ACC112 (cell line): ENCODE results near the gene CMTM7.

Experiments used
- H2AFZ ChIP-seq: fragments of 200-600 bp; sonication (generic); one replicate; pipeline ENCODE4 v1.6.0; 2017; ENCODE audit warnings: antibody characterized with exemption, low read length; ENCODE audit not compliant: unreplicated experiment
- H3K27ac ChIP-seq: fragments of 200-600 bp; sonication (generic); 2 replicates; pipeline ENCODE4 v1.5.1; 2014; ENCODE audit warnings: low read depth, mild to moderate bottlenecking, antibody characterized with exemption, low read length, moderate library complexity
- H3K27me3 ChIP-seq: fragments of 200-600 bp; sonication (generic); 2 replicates; pipeline ENCODE4 v1.6.1; 2014; ENCODE audit warnings: mild to moderate bottlenecking, antibody characterized with exemption, low read length, moderate library complexity, mixed read lengths; ENCODE audit not compliant: insufficient read depth
- H3K36me3 ChIP-seq: fragments of 200-600 bp; sonication (generic); 2 replicates; pipeline ENCODE4 v1.6.1; 2016; ENCODE audit warnings: mild to moderate bottlenecking, antibody characterized with exemption, low read length, moderate library complexity, mixed read lengths; ENCODE audit not compliant: insufficient read depth
- H3K4me1 ChIP-seq: fragments of 200-600 bp; sonication (generic); one replicate; pipeline ENCODE4 v1.6.1; 2016; ENCODE audit warnings: low read length, mixed read lengths; ENCODE audit not compliant: insufficient read depth, unreplicated experiment, control insufficient read depth
- H3K4me3 ChIP-seq: fragments of 200-600 bp; sonication (generic); 2 replicates; pipeline ENCODE4 v1.5.1; 2014; ENCODE audit warnings: mild to moderate bottlenecking, low read depth, low read length
- H3K79me2 ChIP-seq: fragments of 200-600 bp; sonication (generic); one replicate; pipeline ENCODE4 v1.6.0; 2016; ENCODE audit warnings: low read length; ENCODE audit not compliant: control insufficient read depth, unreplicated experiment, insufficient read depth

Gene CMTM7

DNA sequence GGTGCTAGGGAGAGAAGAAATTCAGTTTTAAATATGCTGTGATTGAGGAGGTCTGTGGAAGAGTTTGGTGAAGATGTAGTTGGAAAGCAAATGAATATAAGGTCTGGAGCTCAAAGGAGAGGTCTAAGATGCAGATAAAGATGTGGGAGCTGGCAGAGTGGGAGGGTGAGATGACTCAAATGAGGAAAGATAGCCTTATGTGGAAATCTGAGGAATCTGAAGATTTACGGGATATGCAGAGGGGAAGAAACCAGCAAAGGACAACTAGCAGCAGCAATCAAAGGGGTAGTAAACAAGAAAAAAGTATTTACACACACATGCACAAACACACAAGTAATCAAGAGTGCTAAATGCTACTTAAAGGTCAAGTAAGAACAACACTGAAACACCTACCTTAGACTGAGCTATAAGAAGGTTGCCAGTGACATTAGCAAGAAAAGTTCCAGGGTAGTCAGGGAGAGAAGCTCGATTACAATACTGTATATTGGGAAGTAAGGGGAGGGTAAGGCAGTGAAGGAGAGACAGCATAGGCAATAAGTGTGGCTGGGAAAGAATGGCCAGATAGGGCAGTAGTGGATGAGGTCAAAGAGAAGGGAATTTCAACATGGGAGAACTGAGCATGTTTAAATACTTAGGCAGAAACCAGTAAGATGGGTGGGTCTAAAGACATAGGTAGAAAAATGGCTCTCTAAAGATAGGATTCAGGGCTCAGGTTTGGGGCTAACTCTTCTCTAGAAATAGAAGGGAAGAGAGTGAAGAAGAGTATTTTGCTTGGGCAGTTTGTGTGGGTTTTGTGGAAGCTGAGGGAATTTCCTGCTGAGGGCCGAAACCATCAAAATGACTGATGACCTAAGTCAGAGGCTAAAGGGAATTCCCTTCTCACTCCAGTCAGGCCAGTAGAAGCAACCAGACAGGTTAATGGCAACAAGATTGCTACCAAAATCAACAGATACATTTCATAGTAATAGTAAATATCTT lies 102.1 kb downstream of the CMTM7 start:
- Histone ChIP-seq H3K27me3 (no peaks in the 10 kb centered on the region), H2AFZ (no peak overlapping the region), H3K4me3 (no peak overlapping the region), H3K27ac (no peak overlapping the region), H3K36me3 (no peaks in the 10 kb centered on the region), H3K79me2 (peaks cover 43% of the 10 kb centered on the region), H3K4me1 (peaks cover 22% of the 10 kb centered on the region)

DNA sequence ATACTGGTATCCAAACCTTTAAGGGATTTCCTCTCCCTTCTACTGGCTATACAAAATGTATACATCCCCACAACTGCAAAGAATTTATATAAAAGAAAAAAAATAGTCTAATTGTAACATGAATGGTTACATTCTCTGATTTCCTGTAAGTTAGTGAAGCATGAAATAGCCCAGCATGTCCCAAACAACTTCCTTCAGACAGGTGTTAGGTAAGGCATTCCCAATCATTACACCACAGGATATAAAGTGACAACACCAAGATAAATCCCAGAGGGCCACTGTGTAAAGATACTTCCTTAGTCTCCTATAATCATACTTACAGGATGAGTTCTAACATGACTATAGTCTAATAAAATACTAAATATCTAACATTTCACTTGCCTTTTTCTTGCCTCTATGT lies 103.4 kb downstream of the CMTM7 start:
- Histone ChIP-seq H2AFZ (no peak overlapping the region), H3K79me2 (peaks cover 52% of the 10 kb centered on the region), H3K4me3 (no peak overlapping the region), H3K36me3 (no peaks in the 10 kb centered on the region), H3K27me3 (no peaks in the 10 kb centered on the region), H3K4me1 (peaks cover 22% of the 10 kb centered on the region), H3K27ac (no peak overlapping the region)

DNA sequence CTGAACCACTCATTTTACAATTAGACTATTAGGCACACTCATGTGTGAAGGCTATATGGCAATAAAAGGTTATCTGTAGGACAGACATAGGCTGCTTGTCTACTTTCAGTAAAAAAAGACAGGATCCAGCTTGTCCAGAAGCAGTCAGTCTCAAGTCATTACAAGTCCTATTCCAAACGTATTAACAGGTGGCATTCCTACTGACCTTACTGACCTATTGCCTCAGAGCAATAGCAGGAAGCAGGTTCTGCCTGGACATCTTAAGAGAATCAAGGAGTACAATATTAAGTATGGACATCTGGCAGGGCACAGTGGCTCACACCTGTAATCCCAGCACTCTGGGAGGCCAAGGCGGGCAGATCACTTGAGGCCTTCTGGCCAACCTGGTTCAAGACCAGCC lies 104.0 kb downstream of the CMTM7 start:
- no peak overlapping the region for H3K4me3 ChIP-seq
- H3K27me3 ChIP-seq, result no peaks in the 10 kb centered on the region
- peaks cover 57% of the 10 kb centered on the region for H3K79me2 ChIP-seq
- H3K27ac ChIP-seq, result no peak overlapping the region
- H2AFZ ChIP-seq, result no peak overlapping the region
- peaks cover 27% of the 10 kb centered on the region for H3K4me1 ChIP-seq
- H3K36me3 ChIP-seq, result no peaks in the 10 kb centered on the region

DNA sequence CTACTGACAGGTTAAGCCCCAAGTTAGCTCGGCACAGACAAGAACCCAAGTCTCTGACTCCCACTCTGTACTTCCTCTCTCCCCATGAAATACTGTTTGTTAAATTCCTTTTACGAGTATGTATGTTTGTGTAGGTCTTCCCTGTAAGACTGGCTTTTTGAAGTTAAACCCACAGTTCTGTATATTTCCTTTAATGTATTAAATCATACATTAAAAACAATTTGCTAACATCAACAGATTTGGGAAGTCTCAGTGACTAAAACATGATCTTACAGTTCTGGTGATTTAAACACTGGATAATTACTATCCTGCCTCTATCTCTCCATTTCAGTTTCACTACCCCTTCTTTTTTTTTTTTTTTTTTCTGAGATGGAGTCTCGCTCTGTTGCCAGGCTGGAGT lies 106.6 kb downstream of the CMTM7 start:
- Histone ChIP-seq H3K27me3 (no peaks in the 10 kb centered on the region), H3K27ac (no peak overlapping the region), H3K4me3 (no peak overlapping the region), H3K36me3 (no peaks in the 10 kb centered on the region), H2AFZ (no peak overlapping the region), H3K79me2 (peaks cover 62% of the 10 kb centered on the region), H3K4me1 (peaks cover 23% of the 10 kb centered on the region)

DNA sequence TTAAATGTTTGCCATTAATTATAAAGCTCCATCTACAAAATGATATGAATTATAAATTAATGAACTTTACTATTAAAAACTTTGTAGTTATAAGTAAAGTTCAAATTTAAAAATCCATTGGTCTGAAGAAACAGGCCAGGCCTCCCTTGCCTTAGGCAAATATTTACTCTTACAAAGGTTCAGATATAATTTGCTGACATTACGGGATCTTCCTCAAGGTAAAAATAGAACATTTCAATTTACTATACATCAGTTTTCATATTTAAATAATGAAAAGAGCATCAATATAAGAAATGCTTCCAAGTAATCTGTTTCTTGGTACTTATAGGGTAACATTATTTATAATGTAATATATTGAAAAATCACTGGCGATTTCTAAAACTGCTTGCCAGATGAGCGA lies 107.3 kb downstream of the CMTM7 start:
- H3K27me3 ChIP-seq, result no peaks in the 10 kb centered on the region
- H3K4me1 ChIP-seq, result peaks cover 15% of the 10 kb centered on the region
- H3K27ac ChIP-seq, result no peak overlapping the region
- no peak overlapping the region for H2AFZ ChIP-seq
- H3K36me3 ChIP-seq, result no peaks in the 10 kb centered on the region
- H3K79me2 ChIP-seq, result peaks cover 54% of the 10 kb centered on the region
- H3K4me3 ChIP-seq, result no peak overlapping the region

DNA sequence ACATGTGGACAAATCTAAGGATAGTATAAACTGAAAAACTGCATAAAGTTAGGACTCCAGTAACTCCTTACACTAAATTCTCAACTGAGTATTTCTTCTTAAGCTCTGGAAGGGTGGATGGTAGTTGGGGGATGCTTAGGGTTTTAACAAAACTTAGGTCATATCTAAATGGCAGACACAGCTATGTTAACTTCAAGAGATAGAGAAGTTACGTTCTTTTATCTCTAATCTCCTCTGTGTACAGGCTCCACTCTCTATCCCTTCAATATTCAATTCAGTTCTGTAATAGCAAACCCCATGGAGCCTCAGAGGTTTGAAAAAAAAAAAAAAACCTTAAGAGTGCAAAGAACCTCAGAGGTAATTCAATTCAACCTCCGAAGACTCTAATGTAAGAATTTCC lies 107.9 kb downstream of the CMTM7 start:
- H2AFZ ChIP-seq, result no peak overlapping the region
- no peak overlapping the region for H3K4me3 ChIP-seq
- H3K27me3 ChIP-seq, result no peaks in the 10 kb centered on the region
- peaks cover 48% of the 10 kb centered on the region for H3K79me2 ChIP-seq
- peaks cover 9% of the 10 kb centered on the region for H3K4me1 ChIP-seq
- H3K27ac ChIP-seq, result no peak overlapping the region
- no peaks in the 10 kb centered on the region for H3K36me3 ChIP-seq

DNA sequence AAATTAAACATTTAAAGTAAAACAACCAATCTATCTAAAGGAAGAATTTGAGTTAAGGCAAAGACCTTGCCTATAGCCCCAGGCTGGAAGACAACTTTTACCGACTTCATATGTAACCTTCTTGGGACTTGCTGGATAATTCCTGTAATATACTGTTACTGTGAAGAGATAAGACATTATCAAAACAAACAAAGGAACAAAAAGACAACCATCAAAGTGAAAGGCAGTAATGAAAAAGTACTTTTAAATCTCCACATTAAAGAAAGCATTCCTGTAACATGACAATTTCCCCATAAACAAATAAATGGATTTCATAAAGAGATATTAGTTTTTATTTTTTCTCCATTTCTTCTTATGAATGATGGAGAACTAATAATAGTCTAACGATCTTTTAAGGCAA lies 108.6 kb downstream of the CMTM7 start:
- no peak overlapping the region for H3K27ac ChIP-seq
- peaks cover 47% of the 10 kb centered on the region for H3K79me2 ChIP-seq
- H2AFZ ChIP-seq, result no peak overlapping the region
- H3K36me3 ChIP-seq, result no peaks in the 10 kb centered on the region
- H3K27me3 ChIP-seq, result no peaks in the 10 kb centered on the region
- H3K4me3 ChIP-seq, result no peak overlapping the region
- peaks cover 8% of the 10 kb centered on the region for H3K4me1 ChIP-seq

DNA sequence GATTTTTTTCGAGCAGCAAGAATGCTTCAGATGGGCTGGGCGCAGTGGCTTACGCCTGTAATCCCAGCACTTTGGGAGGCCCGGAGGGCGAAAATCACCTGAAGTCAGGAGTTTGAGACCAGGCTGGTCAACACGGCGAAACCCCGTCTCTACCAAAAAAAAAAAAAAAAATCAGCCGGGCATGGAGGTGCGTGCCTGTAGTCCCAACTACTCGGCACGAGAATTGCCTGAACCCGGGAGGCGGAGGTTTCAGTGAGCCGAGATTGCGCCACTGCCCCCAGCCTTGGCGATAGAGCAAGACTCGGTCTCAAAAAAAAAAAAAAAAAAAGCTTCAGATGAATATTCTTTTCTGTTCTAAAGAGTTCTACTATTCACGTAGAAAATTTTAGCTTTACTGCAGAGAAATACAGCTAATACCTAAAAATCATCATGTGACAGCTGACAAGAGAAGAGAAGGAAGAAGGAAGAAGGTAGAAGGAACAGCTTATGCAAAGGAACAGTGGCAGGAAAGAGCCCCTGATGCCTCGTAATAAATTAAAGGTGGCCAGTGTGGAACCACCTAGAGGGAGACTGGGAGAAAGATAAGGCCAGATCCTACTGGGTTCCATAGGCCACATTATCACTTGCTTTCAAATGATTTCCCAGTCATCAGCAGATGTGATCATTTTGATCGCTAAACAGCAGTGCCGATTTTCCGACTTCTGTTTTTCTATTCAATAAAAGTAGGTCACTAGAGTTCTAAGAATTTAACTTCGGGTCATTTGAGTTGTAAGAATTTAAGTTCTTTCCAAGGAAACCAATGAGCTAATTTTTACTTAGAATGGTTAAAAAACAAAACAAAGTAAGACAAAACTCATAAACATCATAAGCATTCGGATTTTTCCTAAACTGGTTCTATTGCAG lies 109.5 kb downstream of the CMTM7 start:
- Histone ChIP-seq H3K4me3 (peak overlapping the region; percentile 90), H3K27ac (peak overlapping the region; percentile 85; the same call in 1 of the 2 replicates), H3K36me3 (no peaks in the 10 kb centered on the region), H3K4me1 (peaks cover 8% of the 10 kb centered on the region), H3K27me3 (no peaks in the 10 kb centered on the region), H3K79me2 (peaks cover 42% of the 10 kb centered on the region), H2AFZ (no peak overlapping the region)

DNA sequence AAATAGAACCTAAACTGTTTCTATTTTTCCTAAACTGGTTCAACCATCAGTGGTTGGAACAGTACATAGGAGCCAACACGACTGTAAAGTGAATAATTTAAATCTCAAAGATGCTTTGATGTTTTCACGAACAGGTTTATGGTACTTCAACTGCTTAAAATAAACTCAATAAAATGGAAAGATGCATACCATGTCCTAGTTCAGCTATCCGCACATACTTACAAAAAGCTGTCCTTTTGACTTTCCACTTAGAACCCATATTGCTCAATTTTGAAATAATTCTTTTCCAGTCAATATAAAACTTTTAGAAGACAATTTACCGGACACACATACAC lies 110.1 kb downstream of the CMTM7 start:
- Histone ChIP-seq H3K4me3 (peak overlapping the region; percentile 90), H3K4me1 (peaks cover 8% of the 10 kb centered on the region), H3K79me2 (peaks cover 36% of the 10 kb centered on the region), H3K27ac (peak overlapping the region; percentile 85), H3K27me3 (no peaks in the 10 kb centered on the region), H3K36me3 (no peaks in the 10 kb centered on the region), H2AFZ (no peak overlapping the region)

DNA sequence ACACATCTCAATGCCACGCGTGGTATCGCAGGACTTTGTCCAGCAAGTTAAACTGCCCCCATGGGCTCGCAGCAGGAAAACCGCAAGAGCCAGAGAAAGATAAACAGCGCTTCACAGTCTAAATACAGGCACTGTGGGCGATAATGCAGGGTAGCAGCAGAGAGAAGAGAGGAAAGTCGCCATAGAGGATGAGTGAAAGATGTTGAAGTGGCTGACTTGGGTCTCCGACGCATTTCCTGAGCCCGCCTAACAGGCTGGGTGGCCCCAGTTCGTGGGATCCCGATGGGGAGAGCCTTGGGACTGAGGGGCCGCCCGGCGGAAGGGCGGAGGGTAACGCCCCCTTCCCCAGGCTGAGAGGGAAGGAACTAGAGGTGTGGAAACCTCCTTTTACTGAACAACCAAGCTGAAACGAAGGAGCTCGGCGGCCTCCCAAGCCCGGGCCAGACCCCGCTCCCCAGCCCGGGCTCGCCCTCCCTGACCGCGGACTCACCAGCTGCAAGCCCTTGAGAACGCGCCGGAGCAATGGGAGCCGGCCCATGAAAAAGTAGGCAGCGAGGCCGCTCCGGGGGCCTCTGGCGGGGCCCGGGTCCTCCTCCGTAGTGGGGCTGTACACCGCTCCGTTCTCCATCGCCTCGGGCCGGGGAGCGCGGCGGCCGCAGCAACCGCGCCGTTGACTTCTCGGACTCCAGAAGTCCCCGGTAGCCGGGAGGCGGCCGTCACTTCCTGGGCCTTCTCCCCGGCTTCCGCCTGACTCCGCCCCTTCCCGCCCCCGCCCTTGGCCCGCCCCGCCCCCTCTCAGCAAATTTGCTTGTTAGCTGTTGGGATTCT lies 110.7 kb downstream of the CMTM7 start, which contains the start of gene CMTM6:
CMTM6 (minus strand) TSS at position 735 of the 828 bp plus-strand sequence; CDS start at position 628, 107 bp downstream.
- peak within 1 kb of the TSS; percentile 85 for H3K27ac ChIP-seq
- no peaks in the 10 kb centered on the region for H3K27me3 ChIP-seq
- peak within 1 kb of the TSS; percentile 98 for H2AFZ ChIP-seq
- no peaks in the 10 kb centered on the region for H3K36me3 ChIP-seq
- peak within 1 kb of the TSS; percentile 90 for H3K4me3 ChIP-seq
- peaks cover 8% of the 10 kb centered on the region for H3K4me1 ChIP-seq
- peaks cover 35% of the 10 kb centered on the region for H3K79me2 ChIP-seq
